ENCODE data around the gene PLD1. TPM values are rescaled to one million over a fixed set of nuclear protein-coding genes. Genes with fewer than 3 reads are reported as not detected.

The PLD1 gene
- total RNA-seq, 2 experiments from 2014 or later = 0.22 to 1.0 TPM

GRCh38 chr3:171676601-171677175, 133.6 kb downstream of the PLD1 start:
- POLR2A ChIA-PET = no interaction called here
- Mint-ChIP-seq H3K9me3 (no peaks in the 10 kb centered on the region), H3K36me3 (ENCODE audit: low read depth) (no peaks in the 10 kb centered on the region), H3K27me3 (no peaks in the 10 kb centered on the region), H3K4me1 (ENCODE audit: low read depth) (no peaks in the 10 kb centered on the region), H3K4me3 (no peak overlapping the region), H3K27ac (no peak overlapping the region)
- TF ChIP-seq CTCF (IDR thresholded peaks at IDR 0.05) = no peak
- no peak overlapping the region for H3K4me3 ChIP-seq (ENCODE audit: low read length)
- no peak for ATAC-seq (ENCODE audit: poor library complexity)
- no peak overlapping the region for H3K27ac ChIP-seq (ENCODE audit: low read depth in 1 of 2, low read length in 2 of 2)
- H3K4me1 ChIP-seq (ENCODE audit: insufficient read depth, low read length) = no peaks in the 10 kb centered on the region
- no peaks in the 10 kb centered on the region for H3K9me3 ChIP-seq (ENCODE audit: control insufficient read depth in 1 of 2, insufficient read depth in 1 of 2, low read length in 2 of 2)
- DNase-seq = no peak
- H3K36me3 ChIP-seq (ENCODE audit: insufficient read depth, low read length) = no peaks in the 10 kb centered on the region
- no peaks in the 10 kb centered on the region for H3K27me3 ChIP-seq (ENCODE audit: control insufficient read depth in 1 of 2, insufficient read depth in 2 of 2, low read length in 2 of 2)
- CTCF ChIA-PET = no interaction called here
- intact Hi-C loops (cut with DNase I, micrococcal nuclease) = no loop called here

GRCh38 chr3:171673951-171674350, 136.3 kb downstream of the PLD1 start:
- CTCF ChIA-PET = no interaction called here
- ATAC-seq (ENCODE audit: poor library complexity) (no peak), DNase-seq (no peak)
- no peak overlapping the region for H3K4me3 Mint-ChIP-seq
- no peak for TF ChIP-seq CTCF (IDR thresholded peaks at IDR 0.05)
- Histone ChIP-seq H3K4me1 (ENCODE audit: insufficient read depth, low read length) (no peaks in the 10 kb centered on the region), H3K4me3 (ENCODE audit: low read length) (no peak overlapping the region), H3K27ac (ENCODE audit: low read depth in 1 of 2, low read length in 2 of 2) (no peak overlapping the region), H3K27me3 (ENCODE audit: control insufficient read depth in 1 of 2, insufficient read depth in 2 of 2, low read length in 2 of 2) (no peaks in the 10 kb centered on the region), H3K36me3 (ENCODE audit: insufficient read depth, low read length) (no peaks in the 10 kb centered on the region), H3K9me3 (ENCODE audit: control insufficient read depth in 1 of 2, insufficient read depth in 1 of 2, low read length in 2 of 2) (no peaks in the 10 kb centered on the region)
- no peak overlapping the region for H3K27ac Mint-ChIP-seq
- no peaks in the 10 kb centered on the region for H3K4me1 Mint-ChIP-seq (ENCODE audit: low read depth)
- no peaks in the 10 kb centered on the region for H3K36me3 Mint-ChIP-seq (ENCODE audit: low read depth)
- POLR2A ChIA-PET = no interaction called here
- intact Hi-C loops (cut with DNase I, micrococcal nuclease) = no loop called here
- H3K27me3 Mint-ChIP-seq = no peaks in the 10 kb centered on the region
- no peaks in the 10 kb centered on the region for H3K9me3 Mint-ChIP-seq

- H3K4me1 ChIP-seq (ENCODE audit: insufficient read depth, low read length) = no peaks in the 10 kb centered on the region
- Mint-ChIP-seq H3K4me1 (ENCODE audit: low read depth) (no peaks in the 10 kb centered on the region), H3K9me3 (no peaks in the 10 kb centered on the region), H3K4me3 (no peak overlapping the region), H3K36me3 (ENCODE audit: low read depth) (no peaks in the 10 kb centered on the region), H3K27ac (no peak overlapping the region), H3K27me3 (no peaks in the 10 kb centered on the region)
- H3K4me3 ChIP-seq (ENCODE audit: low read length) = no peak overlapping the region
- DNase-seq (no peak), ATAC-seq (ENCODE audit: poor library complexity) (no peak)
- H3K9me3 ChIP-seq (ENCODE audit: control insufficient read depth in 1 of 2, insufficient read depth in 1 of 2, low read length in 2 of 2) = no peaks in the 10 kb centered on the region
- no peaks in the 10 kb centered on the region for H3K27me3 ChIP-seq (ENCODE audit: control insufficient read depth in 1 of 2, insufficient read depth in 2 of 2, low read length in 2 of 2)
- no peak for TF ChIP-seq CTCF (IDR thresholded peaks at IDR 0.05)
- H3K36me3 ChIP-seq (ENCODE audit: insufficient read depth, low read length) = no peaks in the 10 kb centered on the region
- ChIA-PET POLR2A (no interaction called here), CTCF (no interaction called here)
- no peak overlapping the region for H3K27ac ChIP-seq (ENCODE audit: low read depth in 1 of 2, low read length in 2 of 2)
- intact Hi-C loops (cut with DNase I, micrococcal nuclease) = no loop called here
Measured at GRCh38 chr3:171672538-171672937, 137.7 kb downstream of the PLD1 start.

Data from CD4-positive, alpha-beta T cell (primary cell).